WTC11 (cell line): Measurements from ENCODE around the gene UGGT2. TPM values are rescaled to one million over a fixed set of nuclear protein-coding genes. Genes with fewer than 3 reads are reported as not detected.

Experiments used
- ATAC-seq: fragments of 200-7000 bp; cut with Tn5 transposase; 2 replicates; pipeline ENCODE4 v1.10.0; 2021; ENCODE audit warnings: mild to moderate bottlenecking, moderate library complexity
- CTCF ChIA-PET: fragments of 300-600 bp; sonication (Branson Sonifier 250); formaldehyde crosslinking; loops from one replicate; lab custom pipeline; 2021; ENCODE audit warnings: antibody characterized with exemption; lab: Charles Lee
- POLR2A ChIA-PET: fragments of 350-600 bp; sonication (Branson Sonifier 250); formaldehyde crosslinking; loops from one replicate; lab custom pipeline; 2021; ENCODE audit warnings: antibody characterized with exemption; lab: Charles Lee
- DNase-seq: peaks from one replicate; pipeline ENCODE4 v3.0.0; 2021; ENCODE audit warnings: low spot score
- H3K27ac Mint-ChIP-seq: 2 replicates; pipeline ENCODE4 v1.8.0; 2021; ENCODE audit warnings: mixed read lengths
- H3K27me3 Mint-ChIP-seq: 2 replicates; pipeline ENCODE4 v1.8.0; 2021; ENCODE audit warnings: low read depth, mild to moderate bottlenecking, moderate library complexity, mixed read lengths
- H3K36me3 Mint-ChIP-seq: 2 replicates; pipeline ENCODE4 v1.8.0; 2021; ENCODE audit warnings: mixed read lengths
- H3K4me1 Mint-ChIP-seq: 2 replicates; pipeline ENCODE4 v1.8.0; 2022; ENCODE audit warnings: mixed read lengths
- H3K4me3 Mint-ChIP-seq: 2 replicates; pipeline ENCODE4 v1.8.0; 2021; ENCODE audit warnings: mild to moderate bottlenecking, moderate library complexity, mixed read lengths
- H3K9me3 Mint-ChIP-seq: 2 replicates; pipeline ENCODE4 v1.8.0; 2021; ENCODE audit warnings: mixed read lengths
- CREM ChIP-seq: sonication (generic); formaldehyde crosslinking; IDR thresholded peaks from 2 replicates; pipeline ENCODE4 v1.8.1; 2022; ENCODE audit warnings: mild to moderate bottlenecking, missing genetic modification reagents, moderate library complexity
- ELF4 ChIP-seq: sonication (generic); formaldehyde crosslinking; IDR thresholded peaks from 2 replicates; pipeline ENCODE4 v1.8.1; 2022; ENCODE audit warnings: low read depth, mild to moderate bottlenecking, moderate library complexity, missing genetic modification reagents
- JAZF1 ChIP-seq: fragments of 250-450 bp; sonication (Bioruptor Pico); IDR thresholded peaks from 2 replicates; pipeline ENCODE4 v1.9.0; 2021; ENCODE audit warnings: moderate library complexity, mild to moderate bottlenecking, inconsistent platforms
- NR2C2 ChIP-seq: sonication (generic); formaldehyde crosslinking; IDR thresholded peaks from 2 replicates; pipeline ENCODE4 v1.8.0; 2022; ENCODE audit warnings: mild to moderate bottlenecking, missing genetic modification reagents
- OVOL2 ChIP-seq: fragments of 250-450 bp; sonication (Bioruptor Pico); IDR thresholded peaks from 2 replicates; pipeline ENCODE4 v1.9.0; 2021; ENCODE audit warnings: mild to moderate bottlenecking, borderline replicate concordance
- PRRX2 ChIP-seq: fragments of 250-450 bp; sonication (Bioruptor Pico); IDR thresholded peaks from 2 replicates; pipeline ENCODE4 v1.8.0; 2021; ENCODE audit warnings: mild to moderate bottlenecking
- RELA ChIP-seq: sonication (generic); formaldehyde crosslinking; IDR thresholded peaks from 2 replicates; pipeline ENCODE4 v1.8.1; 2022; ENCODE audit warnings: missing genetic modification reagents, mild to moderate bottlenecking, borderline replicate concordance
- SMAD3 ChIP-seq: sonication (generic); formaldehyde crosslinking; IDR thresholded peaks from 2 replicates; pipeline ENCODE4 v1.8.0; 2022; ENCODE audit warnings: missing genetic modification reagents, mild to moderate bottlenecking, borderline replicate concordance
- SP1 ChIP-seq: sonication (generic); formaldehyde crosslinking; conservative IDR thresholded peaks from 2 replicates; pipeline ENCODE4 v1.8.1; 2022; ENCODE audit warnings: missing genetic modification reagents
- ZNF263 ChIP-seq: sonication (generic); formaldehyde crosslinking; IDR thresholded peaks from 2 replicates; pipeline ENCODE4 v1.8.1; 2022; ENCODE audit warnings: low read depth, mild to moderate bottlenecking, moderate library complexity, missing genetic modification reagents
- ZNF396 ChIP-seq: fragments of 250-450 bp; sonication (Bioruptor Pico); IDR thresholded peaks from 2 replicates; pipeline ENCODE4 v1.8.0; 2021; ENCODE audit warnings: mild to moderate bottlenecking, moderate library complexity, borderline replicate concordance
- ZNF416 ChIP-seq: fragments of 250-450 bp; sonication (Bioruptor Pico); IDR thresholded peaks from 2 replicates; pipeline ENCODE4 v1.9.0; 2021; ENCODE audit warnings: mild to moderate bottlenecking, inconsistent platforms
- total RNA-seq: library from RNA; stranded (reverse); gene quantifications from 3 replicates; pipeline ENCODE4 v1.2.3, GENCODE V29; 2021
- TF ChIP-seq, protein P1 (sequence below): fragments of 250-450 bp; sonication (Bioruptor Pico); IDR thresholded peaks from 2 replicates; pipeline ENCODE4 v1.9.0; 2021; ENCODE audit warnings: moderate library complexity, mild to moderate bottlenecking, inconsistent platforms, borderline replicate concordance
- TF ChIP-seq, protein P2 (sequence below): fragments of 200-600 bp; IDR thresholded peaks from 2 replicates; pipeline ENCODE4 v1.8.0; 2022; ENCODE audit warnings: antibody characterized with exemption
- TF ChIP-seq, protein P3 (sequence below): sonication (generic); formaldehyde crosslinking; IDR thresholded peaks from 2 replicates; pipeline ENCODE4 v1.8.1; 2023; ENCODE audit warnings: mild to moderate bottlenecking, missing genetic modification reagents, moderate library complexity
- TF ChIP-seq, protein P4 (sequence below): sonication (generic); formaldehyde crosslinking; IDR thresholded peaks from 2 replicates; pipeline ENCODE4 v1.8.0; 2023; ENCODE audit warnings: missing genetic modification reagents
- TF ChIP-seq, protein P5 (sequence below): sonication (generic); formaldehyde crosslinking; IDR thresholded peaks from 2 replicates; pipeline ENCODE4 v1.8.1; 2023; ENCODE audit warnings: mild to moderate bottlenecking, moderate library complexity, missing genetic modification reagents
- TF ChIP-seq, protein P6 (sequence below): sonication (generic); formaldehyde crosslinking; IDR thresholded peaks from 2 replicates; pipeline ENCODE4 v1.8.1; 2023; ENCODE audit warnings: mild to moderate bottlenecking, missing genetic modification reagents, moderate library complexity
- TF ChIP-seq, protein P7 (sequence below): sonication (generic); formaldehyde crosslinking; IDR thresholded peaks from 2 replicates; pipeline ENCODE4 v1.8.1; 2022; ENCODE audit warnings: missing genetic modification reagents, borderline replicate concordance
- TF ChIP-seq, protein P8 (sequence below): fragments of 250-450 bp; sonication (Bioruptor Pico); IDR thresholded peaks from 2 replicates; pipeline ENCODE4 v1.9.0; 2021; ENCODE audit warnings: mild to moderate bottlenecking, borderline replicate concordance

UGGT2 gene
- total RNA-seq, 1 experiment from 2014 or later, result 31.1 TPM

DNA sequence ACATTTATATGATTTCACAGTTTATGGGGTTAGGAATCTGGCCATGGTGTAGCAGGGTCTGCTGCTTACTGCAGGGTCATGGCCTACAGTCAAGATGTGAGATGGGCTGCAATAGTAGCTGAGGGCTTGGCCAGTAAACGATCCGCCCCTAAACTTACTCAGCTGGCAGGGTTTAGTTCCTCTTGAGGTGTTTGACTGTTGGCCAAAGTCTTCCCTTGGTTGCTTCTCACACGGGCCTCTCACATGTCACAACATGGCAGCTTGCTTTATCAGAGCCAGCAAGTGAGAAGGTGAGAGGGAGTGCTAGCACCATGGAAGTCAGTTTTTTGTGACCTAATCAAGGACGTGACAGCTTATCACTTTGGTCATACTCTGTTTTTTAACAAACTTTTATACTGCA lies 299.1 kb downstream of the UGGT2 start:
- Mint-ChIP-seq H3K4me3 (no peak overlapping the region), H3K27me3 (no peaks in the 10 kb centered on the region), H3K4me1 (peaks cover 4% of the 10 kb centered on the region; the same call in 1 of the 2 replicates), H3K9me3 (no peaks in the 10 kb centered on the region), H3K36me3 (no peaks in the 10 kb centered on the region), H3K27ac (no peak overlapping the region)
- ATAC-seq, result no peak; the same call in 1 of the 2 replicates
- TF ChIP-seq CREM (no peak), ELF4 (no peak), ZNF263 (CRISPR knock-in tag) (no peak), NR2C2 (CRISPR knock-in tag) (no peak), SP1 (CRISPR knock-in tag) (no peak), PRRX2 (CRISPR knock-in tag) (no peak), ZNF396 (no peak)
- TF ChIP-seq, protein P1, sequence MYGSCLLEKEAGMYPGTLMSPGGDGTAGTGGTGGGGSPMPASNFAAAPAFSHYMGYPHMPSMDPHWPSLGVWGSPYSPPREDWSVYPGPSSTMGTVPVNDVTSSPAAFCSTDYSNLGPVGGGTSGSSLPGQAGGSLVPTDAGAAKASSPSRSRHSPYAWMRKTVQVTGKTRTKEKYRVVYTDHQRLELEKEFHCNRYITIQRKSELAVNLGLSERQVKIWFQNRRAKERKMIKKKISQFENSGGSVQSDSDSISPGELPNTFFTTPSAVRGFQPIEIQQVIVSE (CRISPR knock-in tag), result no peak
- TF ChIP-seq, protein P2, sequence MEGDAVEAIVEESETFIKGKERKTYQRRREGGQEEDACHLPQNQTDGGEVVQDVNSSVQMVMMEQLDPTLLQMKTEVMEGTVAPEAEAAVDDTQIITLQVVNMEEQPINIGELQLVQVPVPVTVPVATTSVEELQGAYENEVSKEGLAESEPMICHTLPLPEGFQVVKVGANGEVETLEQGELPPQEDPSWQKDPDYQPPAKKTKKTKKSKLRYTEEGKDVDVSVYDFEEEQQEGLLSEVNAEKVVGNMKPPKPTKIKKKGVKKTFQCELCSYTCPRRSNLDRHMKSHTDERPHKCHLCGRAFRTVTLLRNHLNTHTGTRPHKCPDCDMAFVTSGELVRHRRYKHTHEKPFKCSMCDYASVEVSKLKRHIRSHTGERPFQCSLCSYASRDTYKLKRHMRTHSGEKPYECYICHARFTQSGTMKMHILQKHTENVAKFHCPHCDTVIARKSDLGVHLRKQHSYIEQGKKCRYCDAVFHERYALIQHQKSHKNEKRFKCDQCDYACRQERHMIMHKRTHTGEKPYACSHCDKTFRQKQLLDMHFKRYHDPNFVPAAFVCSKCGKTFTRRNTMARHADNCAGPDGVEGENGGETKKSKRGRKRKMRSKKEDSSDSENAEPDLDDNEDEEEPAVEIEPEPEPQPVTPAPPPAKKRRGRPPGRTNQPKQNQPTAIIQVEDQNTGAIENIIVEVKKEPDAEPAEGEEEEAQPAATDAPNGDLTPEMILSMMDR, result no peak
- ChIA-PET CTCF (interaction anchor here (0.7 kb wide), 1 partner anchor 130 kb away, joined by 3 read pairs; no protein-coding TSS in a partner anchor), POLR2A (no interaction called here)
- DNase-seq, result no peak

DNA sequence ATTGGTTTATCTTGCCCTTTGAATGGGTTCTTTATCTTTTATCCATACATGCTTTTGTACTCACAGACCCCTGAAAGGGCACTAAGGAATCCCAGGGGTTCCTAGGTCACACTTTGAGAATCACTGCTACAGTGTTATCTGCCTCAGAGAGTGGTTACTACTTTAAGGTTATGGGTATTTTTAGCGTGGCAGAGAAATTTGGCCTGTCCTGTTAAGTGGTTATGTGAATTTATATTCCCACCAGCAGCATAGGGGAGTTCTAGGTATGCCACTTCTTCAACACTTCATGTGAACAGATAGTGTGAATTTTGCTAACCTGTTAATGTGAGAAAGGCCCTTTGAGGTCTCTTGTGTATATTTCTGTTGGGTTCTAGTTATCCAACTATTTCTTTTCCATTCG lies 300.5 kb downstream of the UGGT2 start:
- Mint-ChIP-seq H3K27me3 (no peaks in the 10 kb centered on the region), H3K36me3 (no peaks in the 10 kb centered on the region), H3K4me3 (no peak overlapping the region), H3K4me1 (peaks cover 4% of the 10 kb centered on the region; the same call in 1 of the 2 replicates), H3K27ac (no peak overlapping the region), H3K9me3 (no peaks in the 10 kb centered on the region)
- POLR2A ChIA-PET, result no interaction called here
- CTCF ChIA-PET, result no interaction called here
- ATAC-seq (no peak), DNase-seq (no peak)
- no peak for TF ChIP-seq RELA (CRISPR knock-in tag)
- TF ChIP-seq, protein P2, result no peak
- no peak for TF ChIP-seq NR2C2 (CRISPR knock-in tag)
- TF ChIP-seq, protein P3, sequence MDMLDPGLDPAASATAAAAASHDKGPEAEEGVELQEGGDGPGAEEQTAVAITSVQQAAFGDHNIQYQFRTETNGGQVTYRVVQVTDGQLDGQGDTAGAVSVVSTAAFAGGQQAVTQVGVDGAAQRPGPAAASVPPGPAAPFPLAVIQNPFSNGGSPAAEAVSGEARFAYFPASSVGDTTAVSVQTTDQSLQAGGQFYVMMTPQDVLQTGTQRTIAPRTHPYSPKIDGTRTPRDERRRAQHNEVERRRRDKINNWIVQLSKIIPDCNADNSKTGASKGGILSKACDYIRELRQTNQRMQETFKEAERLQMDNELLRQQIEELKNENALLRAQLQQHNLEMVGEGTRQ (CRISPR knock-in tag), result no peak
- TF ChIP-seq, protein P4, sequence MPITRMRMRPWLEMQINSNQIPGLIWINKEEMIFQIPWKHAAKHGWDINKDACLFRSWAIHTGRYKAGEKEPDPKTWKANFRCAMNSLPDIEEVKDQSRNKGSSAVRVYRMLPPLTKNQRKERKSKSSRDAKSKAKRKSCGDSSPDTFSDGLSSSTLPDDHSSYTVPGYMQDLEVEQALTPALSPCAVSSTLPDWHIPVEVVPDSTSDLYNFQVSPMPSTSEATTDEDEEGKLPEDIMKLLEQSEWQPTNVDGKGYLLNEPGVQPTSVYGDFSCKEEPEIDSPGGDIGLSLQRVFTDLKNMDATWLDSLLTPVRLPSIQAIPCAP (CRISPR knock-in tag), result no peak
- TF ChIP-seq SMAD3 (CRISPR knock-in tag), result no peak
- no peak for TF ChIP-seq ZNF416 (CRISPR knock-in tag)
- TF ChIP-seq, protein P5, sequence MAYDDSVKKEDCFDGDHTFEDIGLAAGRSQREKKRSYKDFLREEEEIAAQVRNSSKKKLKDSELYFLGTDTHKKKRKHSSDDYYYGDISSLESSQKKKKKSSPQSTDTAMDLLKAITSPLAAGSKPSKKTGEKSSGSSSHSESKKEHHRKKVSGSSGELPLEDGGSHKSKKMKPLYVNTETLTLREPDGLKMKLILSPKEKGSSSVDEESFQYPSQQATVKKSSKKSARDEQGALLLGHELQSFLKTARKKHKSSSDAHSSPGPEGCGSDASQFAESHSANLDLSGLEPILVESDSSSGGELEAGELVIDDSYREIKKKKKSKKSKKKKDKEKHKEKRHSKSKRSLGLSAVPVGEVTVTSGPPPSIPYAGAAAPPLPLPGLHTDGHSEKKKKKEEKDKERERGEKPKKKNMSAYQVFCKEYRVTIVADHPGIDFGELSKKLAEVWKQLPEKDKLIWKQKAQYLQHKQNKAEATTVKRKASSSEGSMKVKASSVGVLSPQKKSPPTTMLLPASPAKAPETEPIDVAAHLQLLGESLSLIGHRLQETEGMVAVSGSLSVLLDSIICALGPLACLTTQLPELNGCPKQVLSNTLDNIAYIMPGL, result no peak
- no peak for TF ChIP-seq JAZF1 (CRISPR knock-in tag)
- no peak for TF ChIP-seq OVOL2
- TF ChIP-seq ZNF263 (CRISPR knock-in tag), result no peak
- TF ChIP-seq, protein P6, sequence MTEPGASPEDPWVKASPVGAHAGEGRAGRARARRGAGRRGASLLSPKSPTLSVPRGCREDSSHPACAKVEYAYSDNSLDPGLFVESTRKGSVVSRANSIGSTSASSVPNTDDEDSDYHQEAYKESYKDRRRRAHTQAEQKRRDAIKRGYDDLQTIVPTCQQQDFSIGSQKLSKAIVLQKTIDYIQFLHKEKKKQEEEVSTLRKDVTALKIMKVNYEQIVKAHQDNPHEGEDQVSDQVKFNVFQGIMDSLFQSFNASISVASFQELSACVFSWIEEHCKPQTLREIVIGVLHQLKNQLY (CRISPR knock-in tag), result no peak
- TF ChIP-seq, protein P7, sequence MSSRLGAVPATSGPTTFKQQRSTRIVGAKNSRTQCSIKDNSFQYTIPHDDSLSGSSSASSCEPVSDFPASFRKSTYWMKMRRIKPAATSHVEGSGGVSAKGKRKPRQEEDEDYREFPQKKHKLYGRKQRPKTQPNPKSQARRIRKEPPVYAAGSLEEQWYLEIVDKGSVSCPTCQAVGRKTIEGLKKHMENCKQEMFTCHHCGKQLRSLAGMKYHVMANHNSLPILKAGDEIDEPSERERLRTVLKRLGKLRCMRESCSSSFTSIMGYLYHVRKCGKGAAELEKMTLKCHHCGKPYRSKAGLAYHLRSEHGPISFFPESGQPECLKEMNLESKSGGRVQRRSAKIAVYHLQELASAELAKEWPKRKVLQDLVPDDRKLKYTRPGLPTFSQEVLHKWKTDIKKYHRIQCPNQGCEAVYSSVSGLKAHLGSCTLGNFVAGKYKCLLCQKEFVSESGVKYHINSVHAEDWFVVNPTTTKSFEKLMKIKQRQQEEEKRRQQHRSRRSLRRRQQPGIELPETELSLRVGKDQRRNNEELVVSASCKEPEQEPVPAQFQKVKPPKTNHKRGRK, result no peak
- TF ChIP-seq, protein P8, sequence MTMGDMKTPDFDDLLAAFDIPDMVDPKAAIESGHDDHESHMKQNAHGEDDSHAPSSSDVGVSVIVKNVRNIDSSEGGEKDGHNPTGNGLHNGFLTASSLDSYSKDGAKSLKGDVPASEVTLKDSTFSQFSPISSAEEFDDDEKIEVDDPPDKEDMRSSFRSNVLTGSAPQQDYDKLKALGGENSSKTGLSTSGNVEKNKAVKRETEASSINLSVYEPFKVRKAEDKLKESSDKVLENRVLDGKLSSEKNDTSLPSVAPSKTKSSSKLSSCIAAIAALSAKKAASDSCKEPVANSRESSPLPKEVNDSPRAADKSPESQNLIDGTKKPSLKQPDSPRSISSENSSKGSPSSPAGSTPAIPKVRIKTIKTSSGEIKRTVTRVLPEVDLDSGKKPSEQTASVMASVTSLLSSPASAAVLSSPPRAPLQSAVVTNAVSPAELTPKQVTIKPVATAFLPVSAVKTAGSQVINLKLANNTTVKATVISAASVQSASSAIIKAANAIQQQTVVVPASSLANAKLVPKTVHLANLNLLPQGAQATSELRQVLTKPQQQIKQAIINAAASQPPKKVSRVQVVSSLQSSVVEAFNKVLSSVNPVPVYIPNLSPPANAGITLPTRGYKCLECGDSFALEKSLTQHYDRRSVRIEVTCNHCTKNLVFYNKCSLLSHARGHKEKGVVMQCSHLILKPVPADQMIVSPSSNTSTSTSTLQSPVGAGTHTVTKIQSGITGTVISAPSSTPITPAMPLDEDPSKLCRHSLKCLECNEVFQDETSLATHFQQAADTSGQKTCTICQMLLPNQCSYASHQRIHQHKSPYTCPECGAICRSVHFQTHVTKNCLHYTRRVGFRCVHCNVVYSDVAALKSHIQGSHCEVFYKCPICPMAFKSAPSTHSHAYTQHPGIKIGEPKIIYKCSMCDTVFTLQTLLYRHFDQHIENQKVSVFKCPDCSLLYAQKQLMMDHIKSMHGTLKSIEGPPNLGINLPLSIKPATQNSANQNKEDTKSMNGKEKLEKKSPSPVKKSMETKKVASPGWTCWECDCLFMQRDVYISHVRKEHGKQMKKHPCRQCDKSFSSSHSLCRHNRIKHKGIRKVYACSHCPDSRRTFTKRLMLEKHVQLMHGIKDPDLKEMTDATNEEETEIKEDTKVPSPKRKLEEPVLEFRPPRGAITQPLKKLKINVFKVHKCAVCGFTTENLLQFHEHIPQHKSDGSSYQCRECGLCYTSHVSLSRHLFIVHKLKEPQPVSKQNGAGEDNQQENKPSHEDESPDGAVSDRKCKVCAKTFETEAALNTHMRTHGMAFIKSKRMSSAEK (CRISPR knock-in tag), result no peak
